Suppressor macrophage treated with lipopolysaccharide for 4 hours (primary cell): ENCODE measurements around the gene CELA3B.
"Not testable (repeated sequence)": the region's sequence is repeated elsewhere in the genome, so short reads cannot be mapped to it uniquely, and the experiment has no call there.

Source experiments
- DNase-seq: peaks from one replicate; pipeline ENCODE4 v3.0.0-alpha.2; 2020

The CELA3B gene

DNA sequence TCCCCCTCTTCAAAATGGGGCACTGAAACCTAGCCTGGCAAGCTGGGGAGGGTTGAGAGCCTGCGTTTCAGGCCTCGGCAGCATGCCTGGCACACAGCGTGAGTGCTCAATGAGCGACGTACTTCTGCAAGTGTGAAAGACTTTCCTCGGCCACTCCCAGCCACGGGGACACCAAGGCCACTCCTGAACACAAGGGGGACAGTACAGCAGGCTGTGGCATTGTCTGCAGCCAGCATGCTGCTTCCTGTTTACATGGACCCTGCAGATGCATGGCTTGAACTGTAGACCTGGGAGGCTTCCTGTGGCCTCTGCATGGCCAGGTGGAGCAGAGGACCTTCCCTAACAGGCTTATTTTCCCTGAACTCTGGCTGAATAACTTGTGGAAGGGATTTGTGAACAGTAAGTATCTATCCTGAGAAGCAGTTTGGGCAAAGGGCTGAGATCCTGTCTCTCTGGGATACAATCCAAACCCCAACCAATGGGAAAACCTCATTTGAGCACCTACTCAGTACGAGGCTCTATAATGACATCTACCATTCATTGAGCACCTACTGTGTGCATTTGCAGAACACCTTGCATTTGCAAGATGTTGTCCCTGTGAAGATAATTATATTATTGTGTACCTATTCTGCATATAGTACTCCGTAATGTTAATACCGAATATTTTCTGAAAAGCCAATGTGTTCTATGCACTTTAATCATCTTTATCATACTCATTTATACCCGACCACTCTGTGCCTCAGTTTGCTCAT is 29.8 kb upstream of the CELA3B start:
- DNase-seq = no peak

DNA sequence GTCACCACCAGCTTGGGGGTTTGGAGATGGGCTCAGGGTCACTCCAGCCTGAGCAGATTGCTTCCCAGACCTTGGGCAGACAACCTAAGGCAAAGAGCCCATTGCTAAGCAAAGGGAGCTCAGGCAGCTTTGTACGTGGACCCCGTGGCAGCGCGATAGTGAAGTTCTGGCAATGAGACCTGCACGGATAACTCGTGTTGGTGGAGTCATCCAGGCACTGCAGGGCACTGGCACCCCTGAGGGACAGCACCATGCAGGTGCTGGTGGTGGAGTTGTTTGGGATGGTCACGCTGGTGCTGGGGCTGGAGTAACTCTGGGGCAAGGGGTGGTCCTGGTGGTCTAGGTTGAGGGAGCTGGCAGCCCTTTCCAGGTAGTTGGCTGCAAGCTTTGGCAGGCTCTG is 26.1 kb upstream of the CELA3B start:
- DNase-seq = no peak

DNA sequence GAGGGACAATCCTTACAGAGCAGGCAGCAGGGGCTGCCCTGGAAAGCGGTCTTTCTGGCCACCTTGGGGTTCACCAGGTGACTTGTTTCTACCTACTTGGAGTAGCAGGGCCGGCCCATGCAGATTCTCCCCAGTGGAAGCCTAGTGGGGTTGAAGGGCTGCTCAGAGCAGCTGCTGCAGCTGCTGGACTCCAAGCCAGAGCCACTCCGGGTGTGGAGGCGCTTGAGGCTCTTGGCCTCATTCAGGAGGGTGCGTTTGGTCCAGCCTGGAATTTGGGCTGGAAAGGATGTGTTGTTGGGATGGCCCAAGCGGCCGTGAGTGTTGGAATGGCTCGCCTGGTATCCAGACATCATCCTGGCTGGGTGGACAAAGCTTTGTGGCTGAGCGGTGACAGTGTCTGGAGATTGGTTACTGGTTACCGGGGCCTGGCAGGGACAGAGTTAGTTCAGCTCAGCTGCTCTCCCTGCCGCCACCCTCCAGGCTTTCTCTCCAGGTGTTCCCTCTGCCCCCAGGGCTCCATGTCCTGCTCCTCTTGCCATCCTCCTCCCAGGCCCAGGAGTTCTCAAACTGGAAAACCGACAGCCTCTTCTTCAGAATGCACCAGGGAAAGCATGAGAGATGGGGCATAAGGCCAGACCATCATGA is 25.5 kb upstream of the CELA3B start:
- DNase-seq = no peak

DNA sequence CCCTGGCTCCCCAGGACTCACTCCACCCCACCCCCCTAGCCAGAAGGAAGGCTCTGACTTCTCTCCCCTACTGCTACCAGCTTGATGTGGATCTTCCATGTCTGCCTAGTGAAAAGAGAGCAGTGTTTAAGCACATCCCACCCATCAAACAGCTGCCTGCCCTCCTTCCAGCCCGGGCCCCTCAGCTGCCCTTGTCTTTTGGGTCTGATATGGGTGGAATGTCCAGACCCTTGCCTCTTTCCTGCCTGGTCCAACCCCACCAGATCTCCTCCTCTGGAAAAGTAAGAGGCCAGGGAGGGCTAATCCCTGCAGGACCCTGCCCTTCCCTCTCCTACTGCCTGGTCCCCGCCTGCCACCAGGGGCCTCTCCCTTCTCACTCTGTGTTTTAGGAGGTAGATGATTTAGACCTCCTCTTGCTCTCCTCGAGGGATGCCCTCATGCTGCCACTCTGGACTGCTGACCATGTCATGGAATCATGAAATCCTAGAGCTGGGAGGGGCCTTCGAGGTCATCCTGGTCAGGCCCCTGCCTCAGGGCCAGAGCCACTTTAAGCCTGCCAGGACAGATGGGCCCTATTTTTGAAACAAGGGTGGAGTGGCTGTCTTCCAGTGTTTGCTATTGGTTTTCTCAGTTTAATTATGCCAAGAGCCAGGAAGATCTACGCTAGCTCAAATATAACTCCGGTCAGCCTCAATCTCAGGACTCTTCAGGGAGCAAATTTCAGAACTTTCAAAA is 23.9 kb upstream of the CELA3B start:
- no peak for DNase-seq

DNA sequence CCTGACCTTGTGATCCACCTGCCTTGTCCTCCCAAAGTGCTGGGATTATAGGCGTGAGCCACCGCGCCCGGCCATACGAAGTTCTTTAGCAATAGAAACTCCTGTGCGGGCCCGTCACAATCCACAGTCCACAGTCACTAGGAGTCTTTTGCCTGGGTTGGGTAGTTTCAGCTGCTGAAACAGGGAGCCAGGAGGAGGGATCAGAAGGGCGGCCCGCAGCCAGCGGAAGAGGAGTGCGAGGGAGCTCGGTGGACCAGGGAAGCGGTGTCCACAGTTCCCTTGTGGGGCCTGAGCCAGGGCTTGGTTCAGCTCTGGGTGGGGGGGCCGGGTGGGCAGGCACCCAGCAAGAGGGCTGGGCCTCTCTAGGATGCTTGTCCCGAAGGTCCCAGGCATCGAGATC is 21.8 kb upstream of the CELA3B start:
- DNase-seq = no peak

DNA sequence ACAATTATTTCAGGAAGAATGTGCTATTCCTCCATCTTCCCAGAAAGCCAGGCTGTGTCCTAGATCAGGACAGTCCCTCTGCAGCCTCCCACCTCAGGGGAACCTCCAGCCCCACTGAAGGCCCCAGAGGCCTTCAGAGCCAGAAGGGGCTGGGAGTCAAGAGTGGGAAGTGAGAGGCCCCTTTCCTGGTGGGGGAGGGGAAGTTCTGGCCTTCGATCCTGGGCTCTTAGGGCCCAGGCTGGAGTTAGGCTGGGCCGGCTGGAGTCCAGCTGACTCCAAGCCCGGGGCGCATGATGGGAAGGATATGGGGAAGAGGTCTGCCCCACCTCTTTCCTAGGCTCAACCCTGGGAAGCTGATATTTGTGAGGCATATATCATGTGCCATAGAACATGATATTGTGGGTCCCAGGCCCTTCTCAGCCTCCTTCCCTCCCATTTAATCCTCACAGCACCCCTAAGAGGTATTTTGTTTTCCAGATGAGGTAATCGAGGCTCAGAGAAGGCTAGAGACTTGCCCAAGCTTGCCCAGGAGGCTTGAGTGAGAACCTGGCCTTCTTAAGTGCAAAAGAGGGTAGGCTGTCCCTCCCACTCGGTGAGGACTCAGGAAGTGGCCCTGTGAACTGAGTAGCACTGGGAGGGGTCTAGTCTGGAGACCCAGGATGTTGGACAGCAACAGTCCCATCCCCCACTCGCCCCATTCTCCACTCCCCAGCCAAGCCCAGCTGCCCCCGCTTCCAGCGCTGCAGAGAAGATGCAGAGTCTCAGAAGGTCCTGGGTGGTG is 21.1 kb upstream of the CELA3B start:
- DNase-seq = no peak

DNA sequence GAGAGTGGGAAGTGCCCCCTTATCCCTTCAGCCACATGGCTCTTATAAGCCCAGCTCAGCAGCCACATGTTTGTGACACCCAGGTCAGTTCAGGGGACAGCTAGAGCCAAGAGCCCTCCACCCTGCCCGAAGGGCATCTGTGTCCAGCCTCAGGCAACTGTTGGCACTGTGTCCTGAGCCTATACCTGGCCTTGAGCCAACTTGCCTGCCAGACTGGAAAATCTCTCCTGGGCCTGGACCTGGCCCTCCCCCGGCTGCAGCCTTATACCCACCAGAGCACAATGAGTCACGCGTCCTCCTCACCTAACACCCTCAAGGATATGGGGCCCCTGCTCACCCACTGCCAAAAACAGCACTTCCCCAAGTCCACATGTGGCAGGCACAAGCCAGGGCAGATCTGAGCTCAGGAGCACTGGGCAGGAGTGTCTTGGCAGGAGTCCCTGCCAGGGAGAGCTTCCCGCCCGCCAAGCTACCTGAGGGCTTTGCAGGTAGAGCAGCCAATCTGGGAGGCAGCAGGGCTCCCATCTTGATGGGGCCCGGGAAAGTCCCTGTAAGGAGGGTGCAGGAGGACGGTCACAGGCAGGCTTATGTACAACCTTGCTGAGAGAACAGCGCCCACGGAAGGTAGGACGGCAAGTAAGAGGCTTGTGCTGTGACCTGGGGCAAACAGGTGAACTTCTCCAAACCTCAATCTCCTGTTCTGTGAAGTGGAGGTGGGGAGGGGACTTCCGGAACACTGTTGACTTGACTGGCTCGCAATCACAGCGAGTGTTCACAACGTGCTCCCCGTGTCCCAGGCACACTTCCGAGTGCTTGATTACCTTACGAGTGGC is 19.9 kb upstream of the CELA3B start:
- DNase-seq = no peak

DNA sequence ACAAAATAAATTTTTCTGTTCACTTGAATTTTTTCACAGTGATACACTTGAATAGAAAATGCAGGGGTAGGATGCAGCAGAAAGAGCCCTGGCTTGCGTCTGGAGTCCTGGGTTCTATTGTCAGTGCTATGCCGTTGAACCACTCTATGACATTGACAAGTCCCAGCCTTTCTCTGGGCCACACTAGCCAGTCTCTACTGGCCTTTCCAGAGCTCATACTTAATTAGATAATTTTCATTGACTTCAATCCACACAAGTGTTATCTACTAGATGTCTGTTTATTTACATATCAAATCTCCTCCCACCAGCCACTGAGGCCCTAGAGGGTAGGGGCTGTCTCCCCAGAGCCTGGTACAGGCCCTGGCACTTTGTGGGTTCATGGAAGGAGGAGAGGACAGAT is 15.5 kb upstream of the CELA3B start:
- no peak for DNase-seq

DNA sequence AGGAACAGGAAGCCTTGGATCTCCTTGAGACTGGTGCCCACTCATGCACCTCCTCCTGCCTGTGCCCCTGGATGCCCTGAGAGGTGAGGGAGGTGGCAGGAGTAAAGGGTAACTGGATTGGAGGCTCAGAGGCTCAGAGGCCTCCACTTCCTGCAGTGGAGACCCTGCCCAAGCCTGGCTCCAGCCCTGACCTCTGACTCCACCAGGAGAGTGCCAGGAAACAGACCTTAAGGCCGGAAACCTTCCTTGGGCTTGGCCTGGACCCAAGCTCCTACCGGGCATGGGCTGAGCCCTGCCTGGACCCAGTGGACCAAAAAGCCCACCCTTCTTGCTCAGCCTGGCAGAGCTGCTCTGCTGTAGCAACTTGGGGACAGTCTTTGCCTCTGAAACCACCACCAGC is 15.0 kb upstream of the CELA3B start:
- DNase-seq = no peak

DNA sequence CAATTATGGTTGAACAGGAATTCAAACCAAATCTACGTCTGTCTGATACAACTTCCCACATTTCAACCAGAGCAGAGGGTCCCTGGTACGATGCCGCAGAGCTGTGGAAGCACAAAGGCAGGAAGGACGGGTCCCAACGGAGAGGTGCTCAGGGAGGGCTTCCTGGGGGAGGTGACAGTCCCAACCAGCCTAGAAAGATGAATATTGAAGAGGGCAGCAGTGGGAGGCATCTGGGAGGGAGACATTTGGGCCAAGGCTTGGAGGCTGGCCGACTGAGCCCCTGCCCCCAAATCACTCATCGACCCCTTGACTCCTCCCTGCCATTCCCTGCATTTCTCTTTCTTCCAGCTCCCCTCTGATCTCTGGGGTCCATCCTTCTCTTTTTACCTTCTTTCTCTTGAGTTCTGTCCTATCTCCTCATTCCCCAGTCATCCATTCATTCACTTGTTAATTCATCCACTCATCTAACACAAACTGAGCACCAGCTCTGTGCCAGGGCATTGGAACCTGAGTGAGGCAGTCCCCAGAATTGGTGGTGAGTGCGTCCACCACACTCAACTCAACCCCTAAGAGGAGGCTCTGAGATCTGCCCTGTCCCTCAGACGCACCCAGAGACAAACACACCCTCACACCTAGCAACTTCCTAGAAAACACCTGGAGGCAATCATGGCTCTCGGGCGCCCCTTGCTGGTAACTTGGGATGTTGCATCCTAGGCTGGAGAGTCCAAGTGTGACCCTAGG is 13.2 kb upstream of the CELA3B start:
- peak; percentile 78 for DNase-seq

DNA sequence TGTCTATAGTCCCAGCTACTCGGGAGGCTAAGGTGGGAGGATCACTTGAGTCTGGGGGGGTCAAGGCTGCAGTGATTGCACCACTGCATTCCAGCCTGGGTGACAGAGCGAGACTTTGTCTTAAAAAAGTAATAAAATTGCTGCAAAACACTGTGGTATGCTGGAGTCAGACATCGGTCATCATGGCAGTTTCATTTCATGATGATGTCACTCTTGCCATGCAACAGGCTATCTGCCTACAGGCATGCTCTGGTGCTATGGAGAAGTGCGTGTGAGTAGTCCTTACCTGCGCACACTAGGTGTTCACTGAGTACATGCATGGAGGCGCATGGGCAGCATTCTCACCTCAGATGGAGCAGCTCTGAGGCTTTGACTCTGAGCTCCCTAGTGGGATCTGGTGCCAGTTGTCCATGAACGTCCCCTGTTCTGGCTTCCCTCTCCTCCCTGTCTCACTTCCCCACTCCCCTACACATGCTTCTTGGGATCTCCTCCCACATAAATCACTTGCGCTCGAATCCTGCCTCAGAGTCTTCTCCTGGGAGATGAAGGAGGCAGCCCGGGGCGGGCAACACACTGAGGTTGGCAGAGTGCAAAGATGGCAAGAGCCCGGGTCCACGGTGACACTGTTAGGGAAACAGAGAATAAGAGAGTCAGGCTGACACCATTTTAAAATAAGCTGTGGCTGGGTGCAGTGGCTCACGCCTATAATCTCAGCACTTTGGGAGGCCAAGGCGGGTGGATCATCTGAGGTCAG is 10.4 kb upstream of the CELA3B start:
- DNase-seq = peak; percentile 45

DNA sequence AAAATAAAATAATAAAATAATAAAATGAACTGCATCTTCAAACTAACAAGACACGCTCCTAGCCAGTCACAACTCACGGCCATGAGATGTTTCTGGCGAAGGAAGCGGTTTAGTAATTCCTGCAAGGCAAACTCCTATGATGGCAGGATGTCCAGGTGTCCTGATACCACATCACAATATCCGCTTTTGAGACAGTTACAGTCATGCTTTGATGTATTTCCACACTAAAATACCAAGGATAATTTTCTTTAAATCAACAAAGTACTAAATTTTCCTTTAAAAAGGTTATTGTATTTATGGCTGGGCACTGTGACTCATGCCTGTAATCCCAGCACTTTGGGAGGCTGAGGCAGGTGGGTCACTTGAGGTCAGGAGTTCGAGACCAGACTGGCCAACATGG is 9.6 kb upstream of the CELA3B start:
- not testable (repeated sequence) for DNase-seq

DNA sequence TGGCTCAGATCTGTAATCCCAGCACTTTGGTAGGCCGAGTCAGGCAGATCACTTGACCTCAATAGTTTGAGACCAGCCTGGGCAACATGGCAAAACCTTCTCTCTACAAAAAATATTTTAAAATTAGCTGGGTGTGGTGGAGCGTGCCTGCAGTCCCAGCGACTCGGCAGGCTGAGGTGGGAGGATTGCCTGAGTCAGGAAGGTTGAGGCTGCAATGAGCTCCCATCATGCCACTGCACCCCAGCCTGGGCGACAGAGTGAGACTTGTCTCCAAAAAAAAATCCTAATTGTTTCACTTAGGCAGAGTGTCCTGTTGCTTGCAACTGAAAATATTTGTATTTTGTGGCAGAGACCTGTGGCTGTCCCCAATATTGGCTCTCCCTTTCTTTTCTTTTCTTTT is 7.8 kb upstream of the CELA3B start:
- DNase-seq = not testable (repeated sequence)

DNA sequence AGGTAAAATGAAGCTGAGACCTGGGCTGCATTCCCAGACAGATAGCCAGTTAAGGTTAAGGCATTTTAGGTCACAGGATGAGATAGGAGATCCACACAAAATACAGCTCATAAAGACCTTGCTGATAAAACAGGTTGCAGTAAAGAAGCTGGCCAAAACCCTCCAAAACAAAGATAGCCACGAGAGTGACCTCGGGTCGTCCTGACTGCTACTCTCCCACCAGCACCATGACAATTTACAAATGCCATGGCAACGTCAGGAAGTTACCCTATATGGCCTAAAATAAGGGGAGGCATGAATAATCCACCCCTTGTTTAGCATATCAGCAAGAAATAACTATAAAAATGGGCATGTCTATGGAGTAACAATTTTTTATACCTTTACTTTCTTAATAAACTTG is 6.3 kb upstream of the CELA3B start:
- DNase-seq = not testable (repeated sequence)

DNA sequence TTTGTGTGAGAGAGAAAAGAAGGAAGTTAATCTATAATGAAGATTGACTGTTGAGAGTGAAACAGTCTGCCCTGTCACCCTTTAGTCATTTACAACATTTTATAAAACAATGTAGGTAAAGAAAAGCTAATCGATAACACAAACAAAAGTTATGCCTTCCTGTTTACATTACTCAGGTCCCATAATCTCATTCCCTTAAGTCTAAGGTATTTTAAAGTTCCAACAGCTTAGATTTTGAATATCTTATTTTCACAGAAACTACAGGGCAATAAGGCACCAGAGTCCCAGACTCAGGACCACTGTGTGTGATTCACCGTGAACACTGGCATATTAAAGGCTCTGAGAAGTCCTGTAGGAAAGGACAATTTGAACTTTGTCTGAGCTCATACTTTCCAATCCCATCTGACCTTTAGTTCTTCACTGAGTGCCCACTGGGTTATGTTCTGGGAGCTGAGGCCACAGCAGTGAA is 3.8 kb upstream of the CELA3B start:
- not testable (repeated sequence) for DNase-seq

DNA sequence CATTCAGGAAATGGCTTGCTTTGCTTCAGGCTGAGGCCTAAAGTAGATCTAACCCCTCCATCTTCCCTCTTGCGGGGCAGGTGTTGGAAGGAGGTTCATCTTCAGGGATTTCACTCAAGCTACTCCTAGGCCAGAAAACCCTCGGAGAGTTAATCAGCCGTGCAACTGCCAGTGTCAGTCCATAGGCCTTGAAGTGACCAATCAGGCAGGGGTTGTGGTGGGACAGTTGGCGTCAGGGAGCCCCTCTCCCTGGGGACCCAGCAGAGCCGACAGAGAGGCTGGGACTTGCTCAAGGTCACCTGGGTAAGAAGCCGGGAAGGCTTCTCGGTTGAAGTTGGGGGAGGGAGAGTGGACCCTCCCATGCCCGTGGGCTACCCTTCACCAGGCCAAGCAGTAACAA is 2.9 kb upstream of the CELA3B start:
- DNase-seq = not testable (repeated sequence)

DNA sequence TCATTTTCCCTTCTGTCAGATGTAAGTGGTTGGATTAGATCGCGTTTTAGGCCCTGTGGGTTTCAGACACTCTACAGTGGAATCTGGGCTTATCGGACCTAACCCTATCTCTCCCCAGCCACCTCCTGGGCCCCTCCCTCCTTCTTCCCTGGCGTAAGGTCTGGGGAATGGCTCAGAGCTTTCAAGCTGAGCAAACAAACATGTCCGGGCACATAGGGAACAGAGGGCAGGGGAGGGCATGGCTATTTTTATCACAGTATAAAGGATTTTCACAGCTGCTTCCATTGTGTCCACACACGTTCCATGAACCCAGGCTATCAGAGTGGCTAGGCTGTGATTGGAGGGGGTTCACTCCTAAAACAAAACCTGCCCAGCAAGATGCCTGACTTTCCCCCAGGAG is 2.1 kb upstream of the CELA3B start:
- not testable (repeated sequence) for DNase-seq

DNA sequence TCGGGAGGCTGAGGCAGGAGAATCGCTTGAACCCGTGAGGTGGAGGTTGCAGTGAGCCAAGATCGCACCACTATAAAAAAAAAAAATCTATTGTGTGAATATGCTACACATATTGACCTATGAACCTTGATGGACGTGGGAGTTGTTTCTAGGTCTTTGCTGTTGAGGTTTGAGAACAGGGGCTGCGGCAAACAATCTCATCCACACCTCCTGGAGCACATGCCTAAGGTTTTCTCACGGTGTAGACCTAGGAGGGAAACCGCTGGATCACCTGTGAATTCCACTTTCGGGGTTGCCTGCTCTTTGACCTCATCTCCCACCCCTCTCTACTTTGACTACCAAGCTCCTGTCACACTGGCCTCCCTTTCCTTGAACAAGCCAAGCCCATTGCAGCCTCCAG is 1.5 kb upstream of the CELA3B start:
- DNase-seq = not testable (repeated sequence)

DNA sequence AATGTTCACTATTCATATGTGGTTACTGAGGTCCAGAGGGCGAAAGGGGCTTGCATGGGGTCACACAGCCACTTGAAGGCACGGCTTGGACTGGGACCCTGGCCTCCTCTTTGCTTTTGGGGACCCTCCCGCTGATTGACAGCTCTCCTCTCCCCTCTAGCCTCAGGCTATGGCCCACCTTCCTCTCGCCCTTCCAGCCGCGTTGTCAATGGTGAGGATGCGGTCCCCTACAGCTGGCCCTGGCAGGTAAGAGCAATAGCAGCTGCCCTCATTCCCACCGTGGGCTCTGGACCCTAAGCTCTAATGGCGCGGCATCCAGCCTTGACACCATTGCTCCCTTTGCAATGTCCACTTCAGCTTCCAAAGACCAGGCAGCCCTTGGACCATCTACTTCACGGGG is 1.4 kb downstream of the CELA3B start:
- not testable (repeated sequence) for DNase-seq

DNA sequence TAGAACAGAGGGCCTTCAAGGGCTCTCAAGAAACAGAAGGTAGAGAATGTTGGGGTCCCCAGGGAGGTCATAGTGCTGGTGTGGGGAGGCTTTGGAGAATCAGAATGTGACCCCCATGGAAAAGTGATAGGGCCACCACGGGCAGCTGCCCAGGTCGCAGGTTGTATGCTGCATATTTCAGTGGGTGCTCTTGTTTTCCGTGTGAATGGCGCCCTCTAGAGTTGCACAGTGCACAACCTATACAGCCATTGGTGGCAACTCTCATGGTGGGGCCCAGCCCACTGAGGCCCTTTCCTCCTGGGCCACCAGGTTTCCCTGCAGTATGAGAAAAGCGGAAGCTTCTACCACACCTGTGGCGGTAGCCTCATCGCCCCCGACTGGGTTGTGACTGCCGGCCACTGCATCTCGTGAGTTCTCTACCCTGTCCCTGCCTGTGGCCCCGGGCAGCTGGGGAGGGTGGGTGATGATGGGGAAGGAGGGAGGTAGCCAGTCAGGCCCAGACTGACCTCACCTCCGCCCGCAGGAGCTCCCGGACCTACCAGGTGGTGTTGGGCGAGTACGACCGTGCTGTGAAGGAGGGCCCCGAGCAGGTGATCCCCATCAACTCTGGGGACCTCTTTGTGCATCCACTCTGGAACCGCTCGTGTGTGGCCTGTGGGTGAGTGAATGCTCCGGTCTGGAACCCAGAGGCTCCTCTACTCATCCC is 3.8 kb downstream of the CELA3B start:
- not testable (repeated sequence) for DNase-seq
